ENCODE results near the gene ACOT11.

Gene ACOT11

GRCh38 chr1:54591127-54591756 lies 43.2 kb downstream of the ACOT11 start:
- no peak for ATAC-seq

GRCh38 chr1:54593571-54594160 lies 45.6 kb downstream of the ACOT11 start:
- ATAC-seq: no peak

GRCh38 chr1:54594463-54594862 lies 46.4 kb downstream of the ACOT11 start:
- no peak for ATAC-seq

GRCh38 chr1:54595956-54596498 lies 48.0 kb downstream of the ACOT11 start:
- no peak for ATAC-seq

GRCh38 chr1:54596756-54597155 lies 48.7 kb downstream of the ACOT11 start:
- no peak for ATAC-seq

GRCh38 chr1:54597455-54598030 lies 49.5 kb downstream of the ACOT11 start:
- ATAC-seq: no peak

GRCh38 chr1:54599211-54599823 lies 51.3 kb downstream of the ACOT11 start:
- ATAC-seq: no peak

GRCh38 chr1:54600947-54601721 lies 53.1 kb downstream of the ACOT11 start:
- no peak for ATAC-seq

- ATAC-seq: no peak
These were observed 53.7 kb downstream of the ACOT11 start for GRCh38 chr1:54601730-54602129.

GRCh38 chr1:54602554-54602953 lies 54.5 kb downstream of the ACOT11 start:
- ATAC-seq: no peak

- no peak for ATAC-seq
These were observed 55.2 kb downstream of the ACOT11 start for GRCh38 chr1:54603241-54603640.

- no peak for ATAC-seq
These were observed 56.0 kb downstream of the ACOT11 start for GRCh38 chr1:54604051-54604450.

- no peak for ATAC-seq
These were observed 56.7 kb downstream of the ACOT11 start for GRCh38 chr1:54604572-54605370.

GRCh38 chr1:54606096-54606989 lies 58.3 kb downstream of the ACOT11 start:
- ATAC-seq: no peak

- no peak for ATAC-seq
These were observed 58.9 kb downstream of the ACOT11 start for GRCh38 chr1:54606990-54607325.

- no peak for ATAC-seq
These were observed 60.0 kb downstream of the ACOT11 start for GRCh38 chr1:54607821-54608565.

GRCh38 chr1:54608566-54609230 lies 60.7 kb downstream of the ACOT11 start:
- no peak for ATAC-seq

GRCh38 chr1:54609301-54609921 lies 61.4 kb downstream of the ACOT11 start:
- no peak for ATAC-seq

GRCh38 chr1:54610048-54610447 lies 62.0 kb downstream of the ACOT11 start:
- no peak for ATAC-seq

All from activated CD4-positive, CD25-positive, alpha-beta regulatory T cell treated with anti-CD3 and anti-CD28 coated beads, Interleukin-2, amount 50 U/mL, for 24 hours (primary cell).